DND-41 (cell line): ENCODE measurements around the gene ANKRD40CL.

Source experiments
- ATAC-seq: fragments of 200-7000 bp; cut with Tn5 transposase; 3 replicates; pipeline ENCODE4 v1.9.1; 2021; ENCODE audit warnings: low read depth; ENCODE audit not compliant: insufficient read depth
- DNase-seq: peaks from one replicate; pipeline ENCODE4 v3.0.0-alpha.2; 2020
- H2AFZ ChIP-seq: 2 replicates; pipeline ENCODE4 v1.6.0; 2012; ENCODE audit warnings: low read depth, low read length
- H3K27ac ChIP-seq: 2 replicates; pipeline ENCODE4 v1.5.1; 2012; ENCODE audit warnings: low read length, inconsistent platforms
- H3K27me3 ChIP-seq: fragments of 200-600 bp; sonication (generic); 2 replicates; pipeline ENCODE4 v1.6.0; 2012; ENCODE audit warnings: low read length, mild to moderate bottlenecking, inconsistent platforms; ENCODE audit not compliant: insufficient read depth, poor library complexity
- H3K36me3 ChIP-seq: 2 replicates; pipeline ENCODE4 v1.5.1; 2012; ENCODE audit warnings: low read length, inconsistent platforms; ENCODE audit not compliant: insufficient read depth
- H3K4me1 ChIP-seq: 2 replicates; pipeline ENCODE4 v1.5.1; 2012; ENCODE audit warnings: mild to moderate bottlenecking, low read length; ENCODE audit not compliant: insufficient read depth
- H3K4me2 ChIP-seq: 2 replicates; pipeline ENCODE4 v1.6.0; 2012; ENCODE audit warnings: mild to moderate bottlenecking, moderate library complexity, low read length, inconsistent platforms; ENCODE audit not compliant: insufficient read depth
- H3K4me3 ChIP-seq, 2 experiments: fragments of 200-600 bp in 1 of 2; shearing (Covaris generic) in 1 of 2; 2 replicates each; pipeline ENCODE4 v1.5.1; 2012 to 2016; ENCODE audit warnings: inconsistent platforms in 2 of 2, low read length in 2 of 2, mild to moderate bottlenecking in 2 of 2, low read depth in 1 of 2, moderate library complexity in 1 of 2
- H3K79me2 ChIP-seq: 2 replicates; pipeline ENCODE4 v1.6.0; 2012; ENCODE audit warnings: low read length, inconsistent platforms; ENCODE audit not compliant: insufficient read depth
- H3K9ac ChIP-seq: 2 replicates; pipeline ENCODE4 v1.6.0; 2012; ENCODE audit warnings: low read depth, mild to moderate bottlenecking, inconsistent platforms, low read length, moderate library complexity
- H3K9me3 ChIP-seq: 2 replicates; pipeline ENCODE4 v1.5.1; 2012; ENCODE audit warnings: low read length, moderate library complexity, mild to moderate bottlenecking, inconsistent platforms; ENCODE audit not compliant: insufficient read depth, severe bottlenecking
- H4K20me1 ChIP-seq: 2 replicates; pipeline ENCODE4 v1.6.0; 2012; ENCODE audit warnings: low read length; ENCODE audit not compliant: insufficient read depth
- EZH2 ChIP-seq: IDR thresholded peaks from 3 replicates; pipeline ENCODE4 v1.6.1; 2012; ENCODE audit warnings: borderline replicate concordance, low read depth, mild to moderate bottlenecking, moderate library complexity, low read length, inconsistent platforms; ENCODE audit not compliant: severe bottlenecking
- TF ChIP-seq, protein P1 (sequence below): IDR thresholded peaks from 2 replicates; pipeline ENCODE4 v1.5.1; 2012; ENCODE audit warnings: borderline replicate concordance, low read length, moderate library complexity, mild to moderate bottlenecking; ENCODE audit not compliant: poor library complexity, severe bottlenecking; ENCODE audit errors: extremely low read depth

Gene ANKRD40CL

DNA sequence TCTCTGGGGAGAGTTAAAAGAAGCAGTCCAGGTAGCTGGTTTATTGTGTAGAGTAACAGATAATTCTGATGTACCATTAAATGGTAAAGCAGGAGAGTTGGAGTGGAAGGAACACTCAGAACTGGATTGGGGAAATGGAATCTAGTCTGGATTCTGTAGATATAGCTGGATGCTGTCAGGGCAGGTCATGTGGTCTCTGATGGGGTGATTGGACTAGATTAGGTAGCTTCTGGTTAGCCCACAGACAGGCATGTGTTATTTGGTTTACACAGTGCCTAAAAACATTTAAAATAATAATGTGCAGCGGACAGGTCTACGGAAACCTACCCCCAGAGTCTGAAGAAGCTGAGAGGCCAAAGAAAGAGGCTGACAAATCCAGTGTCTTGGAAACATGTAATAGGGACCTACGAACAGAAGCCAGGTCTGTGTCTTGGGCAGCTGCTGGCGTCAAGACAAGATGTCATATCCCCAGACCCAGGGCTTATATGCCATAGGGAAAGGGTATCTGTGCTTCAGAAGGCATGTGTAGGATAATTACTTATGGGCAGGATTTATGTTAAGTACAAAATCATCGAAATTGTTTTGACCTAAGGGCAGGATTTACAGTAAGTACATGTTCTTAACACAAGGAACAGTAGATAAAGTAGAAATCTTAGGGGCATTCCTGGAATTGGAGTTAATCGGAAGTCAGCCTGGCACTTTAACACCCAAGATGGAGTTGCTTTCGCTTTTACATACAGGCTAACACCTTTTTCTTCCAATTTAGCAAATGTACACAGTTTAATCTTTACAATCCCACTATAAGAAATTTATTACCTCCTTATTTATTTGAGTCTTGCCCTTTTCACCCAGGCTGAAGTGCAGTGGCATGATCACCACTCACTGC is 35.5 kb downstream of the ANKRD40CL start:
- no peak overlapping the region for H3K4me2 ChIP-seq
- H3K27me3 ChIP-seq: no peaks in the 10 kb centered on the region
- H3K9me3 ChIP-seq: no peaks in the 10 kb centered on the region
- TF ChIP-seq, protein P1, sequence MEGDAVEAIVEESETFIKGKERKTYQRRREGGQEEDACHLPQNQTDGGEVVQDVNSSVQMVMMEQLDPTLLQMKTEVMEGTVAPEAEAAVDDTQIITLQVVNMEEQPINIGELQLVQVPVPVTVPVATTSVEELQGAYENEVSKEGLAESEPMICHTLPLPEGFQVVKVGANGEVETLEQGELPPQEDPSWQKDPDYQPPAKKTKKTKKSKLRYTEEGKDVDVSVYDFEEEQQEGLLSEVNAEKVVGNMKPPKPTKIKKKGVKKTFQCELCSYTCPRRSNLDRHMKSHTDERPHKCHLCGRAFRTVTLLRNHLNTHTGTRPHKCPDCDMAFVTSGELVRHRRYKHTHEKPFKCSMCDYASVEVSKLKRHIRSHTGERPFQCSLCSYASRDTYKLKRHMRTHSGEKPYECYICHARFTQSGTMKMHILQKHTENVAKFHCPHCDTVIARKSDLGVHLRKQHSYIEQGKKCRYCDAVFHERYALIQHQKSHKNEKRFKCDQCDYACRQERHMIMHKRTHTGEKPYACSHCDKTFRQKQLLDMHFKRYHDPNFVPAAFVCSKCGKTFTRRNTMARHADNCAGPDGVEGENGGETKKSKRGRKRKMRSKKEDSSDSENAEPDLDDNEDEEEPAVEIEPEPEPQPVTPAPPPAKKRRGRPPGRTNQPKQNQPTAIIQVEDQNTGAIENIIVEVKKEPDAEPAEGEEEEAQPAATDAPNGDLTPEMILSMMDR: no peak
- TF ChIP-seq EZH2: no peak
- H3K4me1 ChIP-seq: peaks cover 14% of the 10 kb centered on the region; the same call in 1 of the 2 replicates
- no peak for ATAC-seq
- H3K27ac ChIP-seq: 0 out of 2 replicates have a peak overlapping the region, but pooled peaks have one; percentile 19
- no peak overlapping the region for H3K9ac ChIP-seq
- H4K20me1 ChIP-seq: peaks cover 89% of the 10 kb centered on the region
- peaks cover 29% of the 10 kb centered on the region for H3K36me3 ChIP-seq
- DNase-seq: no peak
- peaks cover 99% of the 10 kb centered on the region for H3K79me2 ChIP-seq
- H3K4me3 ChIP-seq: no peak overlapping the region
- no peak overlapping the region for H2AFZ ChIP-seq

DNA sequence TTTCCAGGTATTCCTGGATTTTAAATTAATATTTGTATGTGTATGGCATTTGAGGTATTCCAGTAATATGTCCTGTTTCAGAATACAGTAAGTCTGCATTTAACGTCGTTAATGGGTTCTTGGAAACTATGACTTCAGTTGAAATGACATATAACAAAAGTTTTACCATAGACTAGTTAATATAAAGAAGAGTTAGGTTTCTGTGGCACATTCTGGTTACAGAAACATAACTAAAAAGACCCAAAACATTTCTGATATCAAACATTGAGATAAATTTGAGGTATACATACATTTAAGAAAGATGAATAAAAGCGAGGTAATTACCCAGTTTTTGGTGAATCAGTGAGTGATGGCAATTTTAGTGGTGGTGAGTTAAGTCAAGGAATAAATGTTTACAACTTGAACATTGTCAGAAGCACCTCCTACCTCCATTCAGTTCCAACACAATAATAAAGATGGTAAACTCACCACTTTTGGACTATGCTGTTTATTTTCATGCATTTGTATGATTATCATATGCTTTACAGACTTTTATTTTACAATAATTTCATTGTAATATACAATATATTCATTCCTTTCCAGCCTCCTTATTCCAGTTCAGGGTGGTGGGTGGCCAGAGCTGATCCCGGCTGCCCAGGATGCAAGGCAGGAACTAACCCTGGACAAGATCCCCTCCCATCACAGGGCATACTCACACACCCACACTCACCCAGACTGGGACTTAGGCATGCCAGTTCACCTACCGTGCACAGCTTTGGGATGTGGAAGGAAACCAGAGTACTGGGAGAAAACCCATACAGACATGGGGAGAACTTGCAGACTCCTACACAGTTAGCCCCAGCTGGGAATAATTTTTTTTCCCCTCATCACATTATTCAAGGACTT is 38.2 kb downstream of the ANKRD40CL start:
- peaks cover 99% of the 10 kb centered on the region for H3K79me2 ChIP-seq
- no peaks in the 10 kb centered on the region for H3K27me3 ChIP-seq
- no peak overlapping the region for H3K4me2 ChIP-seq
- H3K4me1 ChIP-seq: peaks cover 14% of the 10 kb centered on the region; the same call in 1 of the 2 replicates
- H3K36me3 ChIP-seq: peaks cover 26% of the 10 kb centered on the region
- no peak overlapping the region for H3K9ac ChIP-seq
- H3K4me3 ChIP-seq: no peak overlapping the region
- H2AFZ ChIP-seq: no peak overlapping the region
- DNase-seq (no peak), ATAC-seq (no peak)
- H4K20me1 ChIP-seq: peaks cover 89% of the 10 kb centered on the region
- H3K9me3 ChIP-seq: no peaks in the 10 kb centered on the region
- no peak for TF ChIP-seq EZH2
- TF ChIP-seq, protein P1: no peak
- no peak overlapping the region for H3K27ac ChIP-seq

DNA sequence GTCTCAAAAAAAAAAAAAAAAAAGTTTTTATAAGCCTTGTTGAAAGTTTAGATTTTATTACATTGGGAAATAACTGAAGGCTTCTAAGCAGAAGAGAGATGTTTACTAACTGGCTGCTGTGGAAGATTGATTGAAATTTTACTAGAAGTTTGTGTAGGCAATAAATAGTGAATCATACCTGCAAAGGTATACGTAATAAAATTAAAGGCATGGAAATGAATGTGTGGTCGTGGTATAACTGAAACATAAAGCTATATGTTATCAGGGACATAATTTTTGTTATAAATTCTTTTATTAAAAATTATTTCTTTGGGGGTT is 39.2 kb downstream of the ANKRD40CL start:
- no peak overlapping the region for H3K4me3 ChIP-seq
- no peak for TF ChIP-seq EZH2
- TF ChIP-seq, protein P1: no peak
- ATAC-seq: no peak

More for the DNA sequence above, 39.2 kb downstream of the ANKRD40CL start:
- Histone ChIP-seq H2AFZ (no peak overlapping the region), H3K27ac (no peak overlapping the region), H3K36me3 (peaks cover 26% of the 10 kb centered on the region), H4K20me1 (peaks cover 93% of the 10 kb centered on the region), H3K4me1 (peaks cover 21% of the 10 kb centered on the region), H3K4me2 (no peak overlapping the region), H3K9me3 (no peaks in the 10 kb centered on the region), H3K79me2 (peaks cover 100% of the 10 kb centered on the region), H3K9ac (no peak overlapping the region), H3K27me3 (no peaks in the 10 kb centered on the region)
- no peak for DNase-seq
